GM21825 (cell line): ENCODE measurements around the gene KRTAP27-1.

Source experiments
- ATAC-seq: cut with Tn5 transposase; IDR thresholded peaks from one replicate; pipeline ENCODE4 v1.9.1; 2021; ENCODE audit warnings: mild to moderate bottlenecking, moderate library complexity; ENCODE audit not compliant: unreplicated experiment

The KRTAP27-1 gene

GRCh38 chr21:30289215-30289614 is 48.3 kb downstream of the KRTAP27-1 start, which contains the start of gene KRTAP25-1:
Gene KRTAP25-1 (minus strand): TSS chr21:30289514. CDS start chr21:30289490, 24 bp downstream.
- no peak for ATAC-seq
